Smooth muscle cell (in vitro differentiated cells): ENCODE data around the gene ISCU. TPM values are rescaled to one million over a fixed set of nuclear protein-coding genes. Genes with fewer than 3 reads are reported as not detected.

ENCODE experiments used
- DNase-seq: peaks from one replicate; lab custom pipeline; 2025; ENCODE audit not compliant: unreplicated experiment; lab: John Stamatoyannopoulos, UW
- H2AFZ ChIP-seq: fragments of 200-600 bp; sonication (generic); 2 replicates; pipeline ENCODE4 v1.6.0; 2016; ENCODE audit warnings: antibody characterized with exemption, low read depth, mild to moderate bottlenecking
- H3F3A ChIP-seq: fragments of 200-600 bp; sonication (generic); 2 replicates; pipeline ENCODE4 v1.6.0; 2017; ENCODE audit warnings: antibody characterized with exemption, low read depth
- H3K27ac ChIP-seq: fragments of 200-600 bp; sonication (generic); 2 replicates; pipeline ENCODE4 v1.5.1; 2016; ENCODE audit warnings: low read depth, mild to moderate bottlenecking
- H3K27me3 ChIP-seq: fragments of 200-600 bp; sonication (generic); 2 replicates; pipeline ENCODE4 v1.6.1; 2016; ENCODE audit warnings: low read depth, mild to moderate bottlenecking
- H3K36me3 ChIP-seq: fragments of 200-600 bp; sonication (generic); 2 replicates; pipeline ENCODE4 v1.5.1; 2016; ENCODE audit warnings: low read depth
- H3K4me1 ChIP-seq: fragments of 200-600 bp; sonication (generic); 2 replicates; pipeline ENCODE4 v1.5.1; 2016; ENCODE audit warnings: low read depth
- H3K4me2 ChIP-seq: fragments of 200-600 bp; sonication (generic); 2 replicates; pipeline ENCODE4 v1.6.0; 2016; ENCODE audit warnings: mild to moderate bottlenecking
- H3K4me3 ChIP-seq: fragments of 200-600 bp; sonication (generic); 2 replicates; pipeline ENCODE4 v1.5.1; 2016; ENCODE audit warnings: mild to moderate bottlenecking
- H3K79me2 ChIP-seq: fragments of 200-600 bp; sonication (generic); 2 replicates; pipeline ENCODE4 v1.6.0; 2016; ENCODE audit warnings: low read depth, mild to moderate bottlenecking
- H3K9ac ChIP-seq: fragments of 200-600 bp; sonication (generic); 2 replicates; pipeline ENCODE4 v1.6.0; 2016; ENCODE audit warnings: low read depth
- H3K9me3 ChIP-seq: fragments of 200-600 bp; sonication (generic); replicated peaks from 2 replicates; pipeline ENCODE4 v1.5.1; 2016; ENCODE audit warnings: low read depth
- H4K20me1 ChIP-seq: fragments of 200-600 bp; sonication (generic); 2 replicates; pipeline ENCODE4 v1.6.0; 2016; ENCODE audit warnings: low read depth
- WGBS: methylation state at CpG from one replicate; pipeline ENCODE4 v1.1.7; 2016; ENCODE audit warnings: low lambda C conversion rate; 5-methylcytosine and 5-hydroxymethylcytosine counted together
- polyA plus RNA-seq: library from polyadenylated mRNA; unstranded; fragments of >200 nt; fragmentation: Nextera tagmentation; extraction: Ambion mirVana; gene quantifications from 2 replicates; pipeline ENCODE4 v1.2.1, GENCODE V29; 2016
- total RNA-seq: library from RNA; depleted of rRNA; stranded (reverse); fragments of >200 nt; gene quantifications from 2 replicates; pipeline ENCODE4 v1.2.3, GENCODE V29; 2014
- TF ChIP-seq, protein P1 (sequence below): fragments of 200-600 bp; sonication (generic); IDR thresholded peaks from 2 replicates; pipeline ENCODE4 v1.5.1; 2017; ENCODE audit warnings: borderline replicate concordance, mild to moderate bottlenecking, antibody characterized with exemption; ENCODE audit not compliant: insufficient read depth, poor library complexity, severe bottlenecking

The ISCU gene
- total and polyA plus RNA-seq, 2 experiments from 2014 or later, result 138 to 140 TPM

- Histone ChIP-seq H3K4me1 (no peaks in the 10 kb centered on the region), H3K9me3 (no peaks in the 10 kb centered on the region), H4K20me1 (no peaks in the 10 kb centered on the region), H3K4me2 (no peak overlapping the region), H3K79me2 (no peaks in the 10 kb centered on the region), H2AFZ (no peak overlapping the region), H3K36me3 (no peaks in the 10 kb centered on the region), H3K27me3 (no peaks in the 10 kb centered on the region), H3F3A (no peaks in the 10 kb centered on the region), H3K4me3 (no peak overlapping the region), H3K27ac (no peak overlapping the region), H3K9ac (no peak overlapping the region)
- 84% methylated on average over 3 of the region's 3 CpGs for WGBS
- TF ChIP-seq, protein P1, sequence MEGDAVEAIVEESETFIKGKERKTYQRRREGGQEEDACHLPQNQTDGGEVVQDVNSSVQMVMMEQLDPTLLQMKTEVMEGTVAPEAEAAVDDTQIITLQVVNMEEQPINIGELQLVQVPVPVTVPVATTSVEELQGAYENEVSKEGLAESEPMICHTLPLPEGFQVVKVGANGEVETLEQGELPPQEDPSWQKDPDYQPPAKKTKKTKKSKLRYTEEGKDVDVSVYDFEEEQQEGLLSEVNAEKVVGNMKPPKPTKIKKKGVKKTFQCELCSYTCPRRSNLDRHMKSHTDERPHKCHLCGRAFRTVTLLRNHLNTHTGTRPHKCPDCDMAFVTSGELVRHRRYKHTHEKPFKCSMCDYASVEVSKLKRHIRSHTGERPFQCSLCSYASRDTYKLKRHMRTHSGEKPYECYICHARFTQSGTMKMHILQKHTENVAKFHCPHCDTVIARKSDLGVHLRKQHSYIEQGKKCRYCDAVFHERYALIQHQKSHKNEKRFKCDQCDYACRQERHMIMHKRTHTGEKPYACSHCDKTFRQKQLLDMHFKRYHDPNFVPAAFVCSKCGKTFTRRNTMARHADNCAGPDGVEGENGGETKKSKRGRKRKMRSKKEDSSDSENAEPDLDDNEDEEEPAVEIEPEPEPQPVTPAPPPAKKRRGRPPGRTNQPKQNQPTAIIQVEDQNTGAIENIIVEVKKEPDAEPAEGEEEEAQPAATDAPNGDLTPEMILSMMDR, result no peak
- DNase-seq, result no peak
Observed at GRCh38 chr12:108605000-108605689, 42.7 kb downstream of the ISCU start.

DNA sequence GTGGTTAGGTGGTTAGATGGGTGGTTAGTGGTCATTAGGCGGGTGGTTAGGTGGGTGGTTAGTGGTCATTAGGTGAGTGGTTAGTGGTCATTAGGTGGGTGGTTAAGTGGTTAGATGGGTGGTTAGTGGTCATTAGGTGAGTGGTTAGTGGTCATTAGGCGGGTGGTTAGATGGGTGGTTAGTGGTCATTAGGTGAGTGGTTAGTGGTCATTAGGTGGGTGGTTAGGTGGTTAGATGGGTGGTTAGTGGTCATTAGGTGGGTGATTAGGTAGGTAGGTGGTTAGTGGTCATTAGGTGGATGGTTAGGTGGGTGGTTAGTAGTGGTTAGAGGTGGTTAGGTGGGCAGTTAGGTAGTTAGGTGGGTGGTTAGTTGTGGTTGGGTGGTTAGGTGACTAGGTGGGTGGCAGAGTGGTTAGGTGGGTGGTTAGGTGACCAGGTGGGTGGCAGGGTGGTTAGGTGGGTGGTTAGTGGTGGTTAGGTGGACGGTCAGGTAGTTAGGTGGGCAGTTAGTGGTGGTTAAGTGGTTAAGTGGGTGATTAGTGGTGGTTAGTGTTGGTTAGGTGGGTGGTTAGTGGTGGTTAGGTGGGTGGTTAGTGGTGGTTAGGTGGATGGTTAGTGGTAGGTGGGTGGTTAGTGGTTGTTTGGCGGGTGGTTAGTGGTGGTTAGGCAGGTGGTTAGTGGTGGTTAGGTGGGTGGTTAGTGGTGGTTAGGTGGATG lies 43.5 kb downstream of the ISCU start:
- Histone ChIP-seq H3K79me2 (no peaks in the 10 kb centered on the region), H3K27ac (no peak overlapping the region), H3K27me3 (no peaks in the 10 kb centered on the region)

DNA sequence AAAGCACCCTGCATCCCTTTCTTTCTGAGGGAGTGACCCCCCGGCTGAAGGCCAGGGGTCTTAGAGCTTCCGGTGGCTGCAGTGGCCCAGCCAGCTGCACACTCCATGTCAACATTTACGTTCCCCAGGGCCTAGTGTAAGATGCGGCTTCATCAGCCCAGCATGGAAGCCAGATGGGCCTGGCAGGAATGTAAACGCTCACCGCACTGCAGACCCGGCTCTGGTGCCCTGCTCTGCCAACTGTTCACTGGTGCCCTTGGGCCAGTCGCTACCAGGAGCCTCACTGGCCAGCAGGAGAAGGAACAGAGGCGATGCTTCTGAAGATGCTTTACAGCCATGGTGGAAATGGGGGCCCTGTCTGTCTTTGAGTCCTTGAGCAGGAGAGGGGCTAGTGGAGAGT lies 44.1 kb downstream of the ISCU start:
- Histone ChIP-seq H3K27me3 (no peaks in the 10 kb centered on the region), H3K9me3 (no peaks in the 10 kb centered on the region), H3K27ac (no peak overlapping the region), H3K4me2 (no peak overlapping the region), H3K79me2 (no peaks in the 10 kb centered on the region), H4K20me1 (no peaks in the 10 kb centered on the region), H3K4me3 (no peak overlapping the region), H3K4me1 (no peaks in the 10 kb centered on the region), H3K9ac (no peak overlapping the region), H3F3A (peaks cover 3% of the 10 kb centered on the region), H3K36me3 (no peaks in the 10 kb centered on the region), H2AFZ (no peak overlapping the region)
- no peak for DNase-seq
- 78% methylated on average over 9 of the region's 9 CpGs for WGBS
- TF ChIP-seq, protein P1, result no peak

More for the DNA sequence above, 43.5 kb downstream of the ISCU start:
- H3K4me2 ChIP-seq, result no peak overlapping the region
- no peaks in the 10 kb centered on the region for H3K9me3 ChIP-seq
- TF ChIP-seq, protein P1, result no peak
- H3K9ac ChIP-seq, result no peak overlapping the region
- H3F3A ChIP-seq, result no peaks in the 10 kb centered on the region
- H3K4me3 ChIP-seq, result no peak overlapping the region
- H3K4me1 ChIP-seq, result no peaks in the 10 kb centered on the region
- no peak for DNase-seq
- no peaks in the 10 kb centered on the region for H4K20me1 ChIP-seq
- no peaks in the 10 kb centered on the region for H3K36me3 ChIP-seq
- no peak overlapping the region for H2AFZ ChIP-seq
- WGBS, result 94% methylated on average over 4 of the region's 4 CpGs
